HuH-7.5 (cell line): ENCODE results near the gene DDX39A.
"Not testable (repeated sequence)": the region's sequence is repeated elsewhere in the genome, so short reads cannot be mapped to it uniquely, and the experiment has no call there.

Experiments
- DNase-seq: peaks from one replicate; pipeline ENCODE4 v3.0.0; 2011; ENCODE audit warnings: low spot score

DDX39A gene

DNA sequence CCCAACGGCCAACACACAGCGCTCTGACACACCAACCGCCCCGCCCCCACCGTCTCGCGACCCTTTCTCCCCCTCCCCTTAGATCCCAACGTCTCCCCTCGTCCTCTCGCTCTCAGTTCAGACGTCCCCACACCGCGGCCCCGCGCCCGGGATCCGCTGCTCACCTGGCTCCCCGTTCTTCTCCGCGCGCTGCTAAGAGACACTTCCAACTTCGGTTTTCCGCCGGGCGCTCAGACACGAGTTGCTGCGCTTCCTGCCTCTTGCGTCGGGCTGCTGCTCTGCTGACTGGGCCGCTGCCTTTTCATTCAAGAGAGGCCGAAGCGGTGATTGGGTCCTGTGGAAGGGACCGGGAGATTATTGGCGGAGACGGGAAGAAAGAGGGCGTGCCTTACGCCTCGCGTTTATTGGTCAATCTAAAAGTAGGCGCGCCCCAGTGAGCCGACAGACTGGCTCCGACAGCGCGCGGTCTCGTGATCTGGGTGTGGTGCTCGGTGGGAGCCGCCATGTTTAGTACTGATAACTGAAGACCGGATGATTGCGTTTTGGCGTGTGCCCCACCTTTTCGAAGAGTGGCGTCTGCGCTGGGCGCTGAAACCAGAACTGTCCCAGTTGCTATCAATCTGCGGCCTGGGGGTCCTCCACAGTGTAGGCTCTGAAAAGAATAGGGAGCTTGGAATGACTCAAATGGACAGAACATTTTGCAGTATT, at the start of gene DDX39A:
Gene DDX39A (minus strand): TSS at position 236 of the 708 bp plus-strand sequence. CDS start 6,121 bp downstream, outside the sequence.
- peak; percentile 99 for DNase-seq

- DNase-seq = no peak
Observed at GRCh38 chr19:14467816-14468215, 48.7 kb upstream of the DDX39A start.

- no peak for DNase-seq
Observed at GRCh38 chr19:14467391-14467790, 48.2 kb upstream of the DDX39A start.

DNA sequence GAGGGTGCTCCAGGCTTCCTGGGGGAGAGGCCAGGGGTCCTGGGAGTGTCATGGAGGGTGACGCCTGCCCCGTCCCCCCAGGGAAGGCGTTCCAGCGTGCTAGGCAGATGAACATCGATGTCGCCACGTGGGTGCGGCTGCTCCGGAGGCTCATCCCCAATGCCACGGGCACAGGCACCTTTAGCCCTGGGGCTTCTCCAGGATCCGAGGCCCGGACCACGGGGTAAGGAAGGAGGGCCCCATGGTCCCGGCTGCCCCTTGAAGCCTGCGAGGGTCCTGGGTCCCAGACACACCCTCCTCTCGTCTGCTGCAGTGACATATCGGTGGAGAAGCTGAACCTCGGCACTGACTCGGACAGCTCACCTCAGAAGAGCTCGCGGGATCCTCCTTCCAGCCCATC, 44.6 kb upstream of the DDX39A start:
- DNase-seq = no peak

DNA sequence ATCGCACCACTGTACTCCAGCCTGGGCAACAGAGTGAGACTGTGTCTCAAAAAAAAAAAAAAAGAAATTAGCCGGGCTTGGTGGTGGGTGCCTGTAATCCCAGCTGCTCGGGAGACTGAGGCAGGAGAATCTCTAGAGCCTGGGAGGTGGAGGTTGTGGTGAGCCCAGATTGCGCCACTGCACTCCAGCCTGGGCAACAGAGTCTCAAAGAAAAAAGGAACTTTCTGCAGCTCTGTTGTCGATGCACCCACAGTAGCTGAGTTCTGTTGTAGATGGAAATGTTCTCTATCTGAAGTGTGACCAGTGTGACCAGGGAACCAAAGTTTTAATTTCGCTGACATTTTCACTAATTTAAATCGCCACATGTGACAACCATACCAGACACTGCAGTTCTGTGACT, 43.3 kb upstream of the DDX39A start:
- DNase-seq = not testable (repeated sequence)

- no peak for DNase-seq
Observed at GRCh38 chr19:14460935-14461334, 41.8 kb upstream of the DDX39A start.

DNA sequence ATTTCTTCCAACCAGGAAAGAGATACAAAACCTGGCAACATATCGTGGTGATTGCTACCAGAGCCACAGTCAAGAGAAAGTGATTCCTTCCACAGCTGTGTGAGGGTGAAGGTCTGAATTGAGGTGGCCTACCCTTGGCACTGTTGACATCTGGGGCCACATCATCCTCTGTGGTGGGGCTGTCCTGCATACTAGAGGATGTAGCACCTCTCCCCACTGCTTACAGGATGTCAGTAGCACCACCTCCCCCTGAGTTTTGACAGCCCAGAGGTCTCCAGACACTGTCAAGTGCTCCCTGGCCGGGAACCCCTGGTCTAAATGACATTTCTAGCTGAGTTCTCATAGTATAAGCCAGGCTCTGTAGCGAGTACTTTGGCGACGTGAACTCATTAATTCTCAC, 40.6 kb upstream of the DDX39A start:
- no peak for DNase-seq

DNA sequence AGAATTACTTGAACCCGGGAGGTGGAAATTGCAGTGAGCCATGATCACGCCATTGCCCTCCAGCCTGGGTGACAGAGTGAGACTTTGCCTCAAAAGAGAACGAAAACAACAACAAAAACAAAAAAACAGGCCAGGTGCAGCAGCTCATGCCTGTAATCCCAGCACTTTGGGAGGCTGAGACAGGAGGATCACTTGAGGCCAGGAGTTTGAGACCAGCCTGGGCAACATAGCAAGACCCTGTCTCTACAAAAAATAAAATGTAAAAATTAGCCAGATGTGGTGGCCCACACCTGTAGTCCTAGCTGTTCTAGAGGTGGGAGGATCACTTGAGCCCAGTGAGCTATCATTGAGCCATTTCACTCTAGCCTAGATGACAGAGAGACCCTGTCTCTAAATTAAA, 33.2 kb upstream of the DDX39A start:
- not testable (repeated sequence) for DNase-seq

DNA sequence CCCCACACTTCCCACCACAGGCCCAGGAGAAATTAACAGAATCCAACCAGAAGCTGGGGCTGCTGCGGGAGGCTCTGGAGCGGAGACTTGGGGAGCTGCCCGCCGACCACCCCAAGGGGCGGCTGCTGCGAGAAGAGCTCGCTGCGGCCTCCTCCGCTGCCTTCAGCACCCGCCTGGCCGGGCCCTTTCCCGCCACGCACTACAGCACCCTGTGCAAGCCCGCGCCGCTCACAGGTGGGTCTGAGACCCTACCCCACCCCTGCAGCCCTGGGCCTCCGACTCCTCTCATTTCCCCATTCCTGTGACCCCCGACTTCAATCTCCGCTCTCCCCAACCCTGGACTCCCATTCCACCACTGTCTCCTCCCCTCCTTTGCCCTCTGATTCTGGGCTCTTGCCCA, 31.7 kb upstream of the DDX39A start:
- DNase-seq = no peak

DNA sequence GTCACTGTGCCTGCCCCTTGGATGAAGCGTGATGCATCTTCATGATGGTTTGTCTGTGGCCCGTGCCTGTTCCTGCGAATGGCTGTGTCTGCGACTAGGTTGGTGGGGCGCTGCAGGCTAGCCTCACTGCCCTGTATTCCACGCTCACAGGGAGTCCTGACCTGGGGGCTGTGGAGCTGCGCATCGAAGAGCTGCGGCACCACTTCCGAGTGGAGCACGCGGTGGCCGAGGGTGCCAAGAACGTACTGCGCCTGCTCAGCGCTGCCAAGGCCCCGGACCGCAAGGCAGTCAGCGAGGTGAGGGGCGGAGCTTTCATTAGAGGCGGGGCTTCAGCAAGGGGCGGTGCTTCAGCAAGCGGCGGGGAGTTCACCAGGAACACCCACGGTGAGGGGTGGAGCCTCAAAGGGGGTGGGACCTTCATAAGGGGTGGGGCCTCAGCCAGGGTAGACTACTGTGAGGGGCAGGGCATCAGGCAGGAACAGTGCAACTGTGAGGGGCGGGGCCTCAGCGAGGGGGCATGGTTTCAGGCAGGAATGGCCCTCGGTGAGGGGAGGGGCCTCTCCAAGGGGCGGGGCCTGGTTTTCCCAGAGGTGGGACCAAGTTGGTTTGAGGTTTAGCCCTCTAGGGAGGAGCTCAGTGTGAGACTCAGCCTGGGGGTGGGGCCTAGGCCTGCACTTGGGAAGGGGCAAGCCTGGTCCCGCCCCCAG, 31.2 kb upstream of the DDX39A start:
- DNase-seq = no peak

GRCh38 chr19:14449321-14449720, 30.2 kb upstream of the DDX39A start:
- DNase-seq = no peak

DNA sequence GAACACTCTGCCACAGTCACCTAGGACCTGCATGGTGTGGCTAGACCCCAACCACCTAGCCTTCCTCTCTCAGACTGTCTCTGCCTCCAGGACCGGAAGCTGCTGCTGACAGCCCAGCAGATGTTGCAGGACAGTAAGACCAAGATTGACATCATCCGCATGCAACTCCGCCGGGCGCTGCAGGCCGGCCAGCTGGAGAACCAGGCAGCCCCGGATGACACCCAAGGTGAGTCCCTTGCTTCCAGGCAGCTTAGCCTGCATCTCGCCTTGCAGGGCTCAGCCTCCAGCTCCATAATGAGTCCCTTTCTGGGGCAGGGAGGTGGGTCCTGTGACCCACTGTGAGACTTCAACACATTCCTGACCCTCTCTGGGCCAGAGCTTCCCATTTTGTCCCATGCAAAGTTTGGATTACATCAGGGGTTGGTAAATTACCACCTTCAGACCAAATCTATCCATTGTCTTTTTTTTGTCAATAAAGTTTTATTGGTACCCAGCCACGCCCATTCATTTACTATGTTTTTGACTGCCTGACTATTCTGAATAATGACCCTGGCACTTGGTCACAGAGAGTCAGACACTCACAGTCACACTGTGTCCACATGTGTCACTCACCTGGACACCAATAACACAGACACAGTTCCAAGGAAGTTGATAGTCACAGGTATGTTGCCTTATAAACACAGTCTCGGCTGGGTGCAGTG, 27.3 kb upstream of the DDX39A start:
- DNase-seq = no peak

- no peak for DNase-seq
Observed at GRCh38 chr19:14443632-14444216, 24.6 kb upstream of the DDX39A start.

DNA sequence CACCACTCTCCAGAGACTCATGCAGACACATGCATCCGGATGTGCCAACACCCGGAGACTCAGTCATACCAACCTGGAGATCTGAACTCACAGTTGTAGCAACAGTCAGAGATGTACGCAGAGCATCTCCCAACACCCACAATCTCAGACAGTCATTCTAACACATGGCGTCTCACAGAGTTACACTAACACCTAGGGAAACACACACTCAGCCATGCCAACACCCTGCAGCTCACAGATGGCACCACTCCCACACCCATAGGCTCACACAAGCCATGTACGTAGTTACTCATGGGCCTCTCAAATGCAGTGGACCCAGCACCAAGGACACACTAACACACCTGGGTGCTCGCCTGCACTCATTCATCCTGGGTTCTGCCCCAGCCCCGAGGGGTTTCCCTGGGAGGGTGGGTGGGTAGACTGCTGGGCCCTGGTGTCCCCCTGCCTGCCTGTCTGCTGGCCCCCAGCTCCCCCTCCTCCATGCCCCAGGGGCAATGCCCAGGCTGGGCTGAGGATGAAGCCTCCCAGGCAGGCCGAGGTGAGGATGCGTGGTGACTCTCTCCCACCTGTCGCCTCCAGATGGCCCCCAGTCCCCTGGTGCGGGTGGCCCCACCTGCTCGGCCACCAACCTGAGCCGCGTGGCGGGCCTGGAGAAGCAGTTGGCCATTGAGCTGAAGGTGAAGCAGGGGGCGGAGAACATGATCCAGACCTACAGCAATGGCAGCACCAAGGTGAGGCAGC, 23.9 kb upstream of the DDX39A start:
- no peak for DNase-seq

GRCh38 chr19:14441041-14441938, 22.1 kb upstream of the DDX39A start:
- no peak for DNase-seq

- DNase-seq = no peak
Observed at GRCh38 chr19:14440049-14440448, 20.9 kb upstream of the DDX39A start.

DNA sequence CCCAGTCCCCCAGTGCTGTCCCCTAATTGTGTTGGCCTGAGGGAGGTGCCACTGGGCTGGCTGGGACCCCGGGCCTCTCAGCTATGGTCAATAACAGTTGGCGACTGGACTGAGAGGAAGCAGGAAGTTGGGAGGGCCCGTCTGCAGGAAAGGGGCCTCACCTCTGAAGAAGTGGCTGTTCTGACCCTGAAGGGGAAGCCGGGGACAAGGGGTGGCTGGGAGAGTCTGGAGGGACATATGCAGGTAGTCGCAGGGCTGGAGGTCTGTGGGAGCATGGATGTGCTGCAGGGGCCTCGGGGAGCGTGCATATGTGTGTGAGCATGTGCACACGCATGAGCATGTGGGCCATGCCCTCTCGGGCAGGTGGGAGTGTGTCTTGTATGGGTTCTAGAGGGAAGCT, 19.9 kb upstream of the DDX39A start:
- no peak for DNase-seq

- DNase-seq = no peak
Observed at GRCh38 chr19:14437578-14438140, 18.5 kb upstream of the DDX39A start.

DNA sequence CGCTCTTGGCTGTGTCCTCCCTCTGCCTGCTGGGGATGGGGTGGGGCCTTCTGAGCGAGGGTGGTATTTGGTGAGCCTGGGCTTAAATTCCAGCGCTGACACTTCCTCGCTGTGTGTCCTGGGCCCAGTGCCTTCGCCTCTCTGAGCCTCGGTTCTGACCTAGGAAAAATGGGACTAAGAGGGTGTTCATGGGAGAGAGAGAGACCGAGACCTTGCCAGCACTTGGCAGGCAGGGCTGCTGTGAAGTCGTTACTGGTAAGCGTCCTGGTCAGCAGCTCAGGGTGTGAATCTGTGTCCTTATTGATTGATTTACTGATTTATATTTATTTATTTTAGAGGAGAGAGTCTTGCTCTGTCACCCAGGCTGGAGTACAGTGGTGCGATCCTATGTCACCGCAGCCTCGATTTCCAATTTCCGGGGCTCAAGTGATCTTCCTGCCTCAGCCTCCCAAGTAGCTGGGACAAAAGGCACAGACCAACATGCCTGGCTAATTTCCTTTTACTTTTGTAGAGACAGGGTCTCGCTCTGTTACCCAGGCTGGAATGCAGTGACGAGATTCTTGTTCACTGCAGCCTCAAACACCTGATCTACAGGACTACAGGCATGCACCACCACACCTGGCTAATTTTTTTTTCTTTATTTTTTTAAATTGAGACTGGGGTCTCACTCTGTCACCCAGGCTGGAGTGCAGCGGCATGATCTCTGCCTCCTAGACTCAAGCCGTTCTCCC, 16.3 kb upstream of the DDX39A start:
- DNase-seq = no peak
